Karpas-422 (cell line): ENCODE measurements around the gene LPCAT3. TPM values are rescaled to one million over a fixed set of nuclear protein-coding genes. Genes with fewer than 3 reads are reported as not detected.

Experiments used
- DNase-seq: peaks from one replicate; pipeline ENCODE4 v3.0.0-alpha.2; 2015
- H2AFZ ChIP-seq: fragments of 200-600 bp; sonication (generic); 2 replicates; pipeline ENCODE4 v1.6.1; 2014; ENCODE audit warnings: antibody characterized with exemption, low read length, mixed read lengths
- H3K27ac ChIP-seq: fragments of 200-600 bp; sonication (generic); 2 replicates; pipeline ENCODE4 v1.5.1; 2014; ENCODE audit warnings: mild to moderate bottlenecking, low read length, moderate library complexity
- H3K27me3 ChIP-seq: fragments of 200-600 bp; sonication (generic); 2 replicates; pipeline ENCODE4 v1.6.1; 2014; ENCODE audit warnings: low read length, mixed read lengths
- H3K36me3 ChIP-seq: fragments of 200-600 bp; sonication (generic); 2 replicates; pipeline ENCODE4 v1.6.1; 2014; ENCODE audit warnings: low read length, mixed read lengths; ENCODE audit not compliant: insufficient read depth
- H3K4me1 ChIP-seq: fragments of 200-600 bp; sonication (generic); 2 replicates; pipeline ENCODE4 v1.6.1; 2014; ENCODE audit warnings: mild to moderate bottlenecking, low read length, mixed read lengths
- H3K4me2 ChIP-seq: fragments of 200-600 bp; sonication (generic); 2 replicates; pipeline ENCODE4 v1.6.1; 2014; ENCODE audit warnings: low read length, low read depth, mild to moderate bottlenecking; ENCODE audit not compliant: poor library complexity, severe bottlenecking
- H3K4me3 ChIP-seq: fragments of 200-600 bp; sonication (generic); 2 replicates; pipeline ENCODE4 v1.5.1; 2014; ENCODE audit warnings: mild to moderate bottlenecking, antibody characterized with exemption, low read length, mixed read lengths
- H3K79me2 ChIP-seq: fragments of 200-600 bp; sonication (generic); 2 replicates; pipeline ENCODE4 v1.6.1; 2014; ENCODE audit warnings: mild to moderate bottlenecking, low read length, mixed read lengths
- H3K9ac ChIP-seq: fragments of 200-600 bp; sonication (generic); 2 replicates; pipeline ENCODE4 v1.6.0; 2014; ENCODE audit warnings: low read length
- H3K9me2 ChIP-seq: fragments of 200-600 bp; sonication (generic), shearing (Covaris generic); replicated peaks from 2 replicates; pipeline ENCODE4 v1.6.0; 2014; ENCODE audit warnings: mild to moderate bottlenecking, low read length, moderate library complexity; ENCODE audit not compliant: insufficient read depth
- H3K9me3 ChIP-seq: fragments of 300-700, 200-600 bp; sonication (generic); 2 replicates; pipeline ENCODE4 v1.6.1; 2014; ENCODE audit warnings: low read length, mixed read lengths
- H4K20me1 ChIP-seq: fragments of 200-600 bp; sonication (generic); 2 replicates; pipeline ENCODE4 v1.6.1; 2014; ENCODE audit warnings: mild to moderate bottlenecking, antibody characterized with exemption, low read length, low read depth; ENCODE audit not compliant: insufficient read depth
- total RNA-seq: library from RNA; depleted of rRNA; stranded (reverse); fragments of >200 nt; shearing (Covaris generic); gene quantifications from 2 replicates; pipeline ENCODE4 v1.2.3, GENCODE V29; 2014; ENCODE audit warnings: low replicate concordance

The LPCAT3 gene
- total RNA-seq, 1 experiment from 2014 or later = 42.7 TPM

GRCh38 chr12:7004840-7005239, 13.4 kb downstream of the LPCAT3 start:
- H3K9me3 ChIP-seq = no peaks in the 10 kb centered on the region
- H3K4me1 ChIP-seq = peaks cover 29% of the 10 kb centered on the region
- H3K27me3 ChIP-seq = no peaks in the 10 kb centered on the region
- no peaks in the 10 kb centered on the region for H4K20me1 ChIP-seq
- no peak overlapping the region for H3K27ac ChIP-seq
- no peak overlapping the region for H2AFZ ChIP-seq
- H3K9me2 ChIP-seq = no peaks in the 10 kb centered on the region
- no peak overlapping the region for H3K4me3 ChIP-seq
- H3K79me2 ChIP-seq = peaks cover 67% of the 10 kb centered on the region
- H3K4me2 ChIP-seq = no peak overlapping the region
- H3K9ac ChIP-seq = no peak overlapping the region
- no peak for DNase-seq
- peaks cover 28% of the 10 kb centered on the region for H3K36me3 ChIP-seq

- Histone ChIP-seq H3K4me3 (no peak overlapping the region), H3K79me2 (peaks cover 67% of the 10 kb centered on the region), H3K9ac (no peak overlapping the region), H3K27ac (no peak overlapping the region), H3K36me3 (peaks cover 28% of the 10 kb centered on the region; the same call in 1 of the 2 replicates), H3K9me2 (no peaks in the 10 kb centered on the region), H3K4me2 (no peak overlapping the region), H2AFZ (no peak overlapping the region), H3K4me1 (peaks cover 32% of the 10 kb centered on the region), H3K9me3 (no peaks in the 10 kb centered on the region), H3K27me3 (no peaks in the 10 kb centered on the region), H4K20me1 (no peaks in the 10 kb centered on the region)
- no peak for DNase-seq
Observed at GRCh38 chr12:7004287-7004803, 13.9 kb downstream of the LPCAT3 start.

- Histone ChIP-seq H3K4me2 (no peak overlapping the region), H4K20me1 (0 out of 2 replicates have a peak, but pooled peaks cover 2% of the 10 kb centered on the region), H3K27me3 (no peaks in the 10 kb centered on the region), H3K9ac (no peak overlapping the region), H3K36me3 (peaks cover 30% of the 10 kb centered on the region; the same call in 1 of the 2 replicates), H2AFZ (no peak overlapping the region), H3K4me3 (no peak overlapping the region), H3K27ac (no peak overlapping the region), H3K79me2 (peaks cover 59% of the 10 kb centered on the region), H3K9me3 (no peaks in the 10 kb centered on the region), H3K4me1 (peaks cover 34% of the 10 kb centered on the region), H3K9me2 (no peaks in the 10 kb centered on the region)
- no peak for DNase-seq
Observed at GRCh38 chr12:7001921-7002591, 16.2 kb downstream of the LPCAT3 start.

- H4K20me1 ChIP-seq = 0 out of 2 replicates have a peak, but pooled peaks cover 2% of the 10 kb centered on the region
- H3K79me2 ChIP-seq = peaks cover 46% of the 10 kb centered on the region
- peak overlapping the region; percentile 20; the same call in 1 of the 2 replicates for H3K27ac ChIP-seq
- no peak overlapping the region for H3K4me2 ChIP-seq
- H3K36me3 ChIP-seq = peaks cover 31% of the 10 kb centered on the region; the same call in 1 of the 2 replicates
- H3K9me3 ChIP-seq = no peaks in the 10 kb centered on the region
- H3K9ac ChIP-seq = no peak overlapping the region
- no peak overlapping the region for H3K4me3 ChIP-seq
- H3K4me1 ChIP-seq = peaks cover 18% of the 10 kb centered on the region
- H3K9me2 ChIP-seq = no peaks in the 10 kb centered on the region
- H3K27me3 ChIP-seq = no peaks in the 10 kb centered on the region
- no peak overlapping the region for H2AFZ ChIP-seq
- no peak for DNase-seq
Observed at GRCh38 chr12:6998715-6999451, 19.4 kb downstream of the LPCAT3 start.

- Histone ChIP-seq H3K9ac (no peak overlapping the region), H3K9me2 (no peaks in the 10 kb centered on the region), H3K4me2 (no peak overlapping the region), H3K27ac (no peak overlapping the region), H3K4me3 (no peak overlapping the region), H3K9me3 (no peaks in the 10 kb centered on the region), H3K4me1 (peaks cover 14% of the 10 kb centered on the region), H3K36me3 (peaks cover 26% of the 10 kb centered on the region; the same call in 1 of the 2 replicates), H4K20me1 (0 out of 2 replicates have a peak, but pooled peaks cover 2% of the 10 kb centered on the region), H3K27me3 (no peaks in the 10 kb centered on the region), H3K79me2 (peaks cover 43% of the 10 kb centered on the region), H2AFZ (no peak overlapping the region)
- no peak for DNase-seq
Observed at GRCh38 chr12:6996040-6996441, 22.2 kb downstream of the LPCAT3 start.

- Histone ChIP-seq H3K9me3 (no peaks in the 10 kb centered on the region), H3K9me2 (no peaks in the 10 kb centered on the region), H3K79me2 (peaks cover 20% of the 10 kb centered on the region; the same call in 1 of the 2 replicates), H3K4me2 (no peak overlapping the region), H3K27ac (no peak overlapping the region), H3K36me3 (peaks cover 15% of the 10 kb centered on the region), H2AFZ (no peak overlapping the region), H3K4me3 (no peak overlapping the region), H3K9ac (no peak overlapping the region), H3K27me3 (no peaks in the 10 kb centered on the region), H4K20me1 (no peaks in the 10 kb centered on the region), H3K4me1 (no peaks in the 10 kb centered on the region)
- no peak for DNase-seq
Observed at GRCh38 chr12:6987956-6988553, 30.2 kb downstream of the LPCAT3 start.

- no peak overlapping the region for H3K4me2 ChIP-seq
- peaks cover 40% of the 10 kb centered on the region for H3K36me3 ChIP-seq
- no peak overlapping the region for H3K9ac ChIP-seq
Observed at GRCh38 chr12:6982532-6982931, 35.7 kb downstream of the LPCAT3 start.

More at GRCh38 chr12:6982532-6982931, 35.7 kb downstream of the LPCAT3 start:
- Histone ChIP-seq H3K4me1 (no peaks in the 10 kb centered on the region), H3K27ac (no peak overlapping the region), H3K9me2 (no peaks in the 10 kb centered on the region), H4K20me1 (no peaks in the 10 kb centered on the region), H3K79me2 (0 out of 2 replicates have a peak, but pooled peaks cover 6% of the 10 kb centered on the region), H2AFZ (no peak overlapping the region), H3K9me3 (no peaks in the 10 kb centered on the region), H3K27me3 (no peaks in the 10 kb centered on the region), H3K4me3 (no peak overlapping the region)
- no peak for DNase-seq
